HG02885 (cell line): ENCODE measurements around the gene METTL14.

Experiments
- ATAC-seq: cut with Tn5 transposase; IDR thresholded peaks from one replicate; pipeline ENCODE4 v1.9.1; 2021; ENCODE audit warnings: mild to moderate bottlenecking; ENCODE audit not compliant: unreplicated experiment, poor library complexity

Gene METTL14

GRCh38 chr4:118756958-118757357 lies 71.8 kb downstream of the METTL14 start:
- no peak for ATAC-seq

GRCh38 chr4:118757761-118758251 lies 72.6 kb downstream of the METTL14 start:
- no peak for ATAC-seq

- no peak for ATAC-seq
These were observed 73.1 kb downstream of the METTL14 start for GRCh38 chr4:118758293-118758692.

DNA sequence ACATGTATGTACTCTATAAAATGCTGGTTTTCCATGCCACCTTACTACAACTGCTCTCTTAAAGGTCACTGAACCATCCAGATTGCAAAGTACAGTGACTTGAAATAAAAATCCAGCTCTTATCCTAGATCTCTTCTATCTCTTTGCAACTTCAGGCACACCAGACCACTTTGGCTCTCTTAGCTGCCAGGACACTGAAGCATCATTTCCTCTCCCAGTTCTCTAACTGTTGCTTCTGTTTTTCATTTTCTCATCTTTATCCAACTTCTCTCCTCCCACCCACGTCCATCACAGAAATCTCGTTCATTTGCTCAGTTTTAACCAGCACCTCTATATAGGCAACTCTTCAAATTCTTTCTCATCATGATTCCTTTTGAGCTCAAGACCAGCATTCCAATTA lies 74.3 kb downstream of the METTL14 start:
- no peak for ATAC-seq

GRCh38 chr4:118760092-118760491 lies 74.9 kb downstream of the METTL14 start:
- ATAC-seq = peak; percentile 43

DNA sequence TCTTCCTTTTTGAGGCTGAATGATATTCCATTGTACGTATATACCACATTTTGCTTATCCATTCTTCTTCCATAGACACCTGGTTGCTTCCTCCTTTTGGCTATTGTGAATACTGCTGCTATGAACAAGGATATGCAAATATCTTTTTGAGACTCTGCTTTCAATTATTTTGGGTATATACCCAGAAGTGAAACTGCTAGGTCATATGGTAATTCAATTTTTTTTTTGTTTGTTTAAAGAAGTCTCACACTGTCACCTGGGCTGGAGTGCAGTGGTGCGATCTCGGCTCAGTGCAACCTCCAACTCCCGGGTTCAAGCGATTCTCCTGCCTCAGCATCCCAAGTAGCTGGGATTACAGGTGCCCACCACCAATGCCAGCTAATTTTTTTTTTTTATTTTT lies 75.3 kb downstream of the METTL14 start:
- ATAC-seq = peak; percentile 99

- ATAC-seq = no peak
These were observed 76.3 kb downstream of the METTL14 start for GRCh38 chr4:118761397-118762016.

DNA sequence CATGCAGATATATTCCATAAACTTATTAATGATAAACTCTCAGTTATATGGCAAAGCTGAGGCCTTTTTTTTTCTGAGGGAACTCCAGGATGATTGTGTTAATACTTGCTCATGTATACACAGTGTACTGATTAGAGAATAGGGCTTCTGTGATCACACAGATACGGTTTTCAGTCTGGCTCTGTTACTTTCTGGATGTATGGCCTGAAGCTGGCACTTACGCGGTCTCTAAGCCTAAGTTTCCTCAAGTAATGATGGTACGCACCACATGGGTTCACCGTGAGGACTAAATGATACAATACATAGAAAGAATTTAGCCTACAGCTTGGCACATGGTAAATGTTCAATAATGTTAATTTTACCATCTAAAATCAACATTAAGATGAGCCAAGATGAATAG lies 77.0 kb downstream of the METTL14 start:
- no peak for ATAC-seq

- ATAC-seq = no peak
These were observed 77.7 kb downstream of the METTL14 start for GRCh38 chr4:118762730-118763477.
